ENCODE results near the gene CRNKL1. TPM values are rescaled to one million over a fixed set of nuclear protein-coding genes. Genes with fewer than 3 reads are reported as not detected.
"Not testable (repeated sequence)": the region's sequence is repeated elsewhere in the genome, so short reads cannot be mapped to it uniquely, and the experiment has no call there.

CRNKL1 gene
- total and polyA plus RNA-seq, 4 donors: 5.0 to 16.2 (median 7.9) TPM

- no peak for TF ChIP-seq EGR1 (IDR thresholded peaks at IDR 0.05; ENCODE audit: low read depth in 2 of 2)
- TF ChIP-seq YY1 (IDR thresholded peaks at IDR 0.05): peak; percentile 27
- Histone ChIP-seq H3K9ac (ENCODE audit: low read depth in 1 of 2, low read length in 2 of 2) (peak overlapping the region; percentile 23 to 69), H3K4me3 (ENCODE audit: low read depth in 1 of 3, low read length in 3 of 3) (peak overlapping the region in 2 of 3 donors; percentile 7 to 35), H3K36me3 (ENCODE audit: control insufficient read depth in 4 of 4, insufficient read depth in 3 of 4, low read depth in 1 of 4, low read length in 3 of 4) (no peaks in the 10 kb centered on the region), H3K4me1 (ENCODE audit: control insufficient read depth in 4 of 4, insufficient read depth in 4 of 4, low read length in 3 of 4) (peaks cover 4 to 15% (median 10%) of the 10 kb centered on the region in 4 donors), H3K27me3 (ENCODE audit: control insufficient read depth in 4 of 4, insufficient read depth in 4 of 4, low read length in 3 of 4) (no peaks in the 10 kb centered on the region), H3K27ac (ENCODE audit: low read depth in 1 of 2, low read length in 2 of 2) (peak overlapping the region; percentile 70 to 75), H3K9me3 (ENCODE audit: control insufficient read depth in 4 of 4, low read length in 3 of 4) (no peaks in the 10 kb centered on the region)
- 26% methylated on average over 14 of the region's 14 CpGs for WGBS
- no peak for DNase-seq (ENCODE audit: low spot score)
Observed at GRCh38 chr20:20009784-20010253, 42.4 kb downstream of the CRNKL1 start.

DNA sequence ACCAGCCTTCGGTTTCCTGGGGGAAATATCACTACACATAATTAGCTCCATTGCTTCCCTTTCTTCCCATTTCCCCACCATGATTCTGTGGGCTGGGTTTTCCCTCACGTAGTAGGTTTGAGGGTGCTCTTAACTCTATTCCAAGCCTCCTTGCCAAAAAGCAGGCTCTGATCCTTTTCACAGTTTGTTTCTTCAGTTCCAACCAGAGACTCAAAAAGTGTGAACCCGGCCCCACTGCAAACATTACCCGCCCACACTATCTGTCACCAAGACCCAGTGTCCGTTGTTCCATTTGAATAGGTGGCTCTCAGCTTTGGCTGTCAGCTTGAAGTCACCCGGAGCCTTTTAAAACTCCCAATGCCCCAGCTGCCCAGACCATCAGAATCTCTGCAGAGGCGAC lies 46.9 kb downstream of the CRNKL1 start:
- no peak overlapping the region for H3K4me3 ChIP-seq (ENCODE audit: low read depth in 1 of 3, low read length in 3 of 3)
- DNase-seq (ENCODE audit: low spot score): no peak
- no peak overlapping the region for H3K9ac ChIP-seq (ENCODE audit: low read depth in 1 of 2, low read length in 2 of 2)
- no peak overlapping the region for H3K27ac ChIP-seq (ENCODE audit: low read depth in 1 of 2, low read length in 2 of 2)
- H3K9me3 ChIP-seq (ENCODE audit: control insufficient read depth in 4 of 4, low read length in 3 of 4): no peaks in the 10 kb centered on the region
- TF ChIP-seq JUND (IDR thresholded peaks at IDR 0.05): no peak
- peaks cover 2 to 24% (median 15%) of the 10 kb centered on the region in 4 donors for H3K4me1 ChIP-seq (ENCODE audit: control insufficient read depth in 4 of 4, insufficient read depth in 4 of 4, low read length in 3 of 4)
- H3K27me3 ChIP-seq (ENCODE audit: control insufficient read depth in 4 of 4, insufficient read depth in 4 of 4, low read length in 3 of 4): no peaks in the 10 kb centered on the region
- no peaks in the 10 kb centered on the region for H3K36me3 ChIP-seq (ENCODE audit: control insufficient read depth in 4 of 4, insufficient read depth in 3 of 4, low read depth in 1 of 4, low read length in 3 of 4)
- 58% methylated on average over 7 of the region's 7 CpGs for WGBS

DNA sequence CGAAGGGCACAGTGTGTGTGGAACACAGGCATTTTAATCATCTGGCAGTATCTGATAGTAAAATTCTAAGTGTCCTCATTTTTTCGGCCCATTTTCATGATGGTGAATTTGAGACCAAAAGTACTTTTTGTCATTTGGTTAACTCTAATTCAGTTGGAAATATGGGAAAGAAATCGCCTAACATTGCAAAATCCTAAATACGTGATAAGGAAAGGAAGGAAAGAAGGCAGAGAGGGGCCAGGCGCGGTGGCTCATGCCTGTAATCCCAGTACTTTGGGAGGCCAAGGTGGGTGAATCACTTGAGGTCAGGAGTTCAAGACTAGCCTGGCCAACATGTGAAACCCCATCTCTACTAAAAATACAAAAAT lies 48.3 kb downstream of the CRNKL1 start:
- H3K36me3 ChIP-seq (ENCODE audit: control insufficient read depth in 4 of 4, insufficient read depth in 3 of 4, low read depth in 1 of 4, low read length in 3 of 4); DNase-seq (ENCODE audit: low spot score); H3K9me3 ChIP-seq (ENCODE audit: control insufficient read depth in 4 of 4, low read length in 3 of 4); H3K4me3 ChIP-seq (ENCODE audit: low read depth in 1 of 3, low read length in 3 of 3); H3K27me3 ChIP-seq (ENCODE audit: control insufficient read depth in 4 of 4, insufficient read depth in 4 of 4, low read length in 3 of 4): not testable (repeated sequence)
- H3K27ac ChIP-seq (ENCODE audit: low read depth in 1 of 2, low read length in 2 of 2): peak overlapping the region in 1 of 2 donors; percentile 58
- peak overlapping the region in 1 of 2 donors; percentile 1 for H3K9ac ChIP-seq (ENCODE audit: low read depth in 1 of 2, low read length in 2 of 2)
- 78% methylated on average over 6 of the region's 6 CpGs for WGBS
- H3K4me1 ChIP-seq (ENCODE audit: control insufficient read depth in 4 of 4, insufficient read depth in 4 of 4, low read length in 3 of 4): peaks cover 6 to 29% (median 23%) of the 10 kb centered on the region in 4 donors

DNA sequence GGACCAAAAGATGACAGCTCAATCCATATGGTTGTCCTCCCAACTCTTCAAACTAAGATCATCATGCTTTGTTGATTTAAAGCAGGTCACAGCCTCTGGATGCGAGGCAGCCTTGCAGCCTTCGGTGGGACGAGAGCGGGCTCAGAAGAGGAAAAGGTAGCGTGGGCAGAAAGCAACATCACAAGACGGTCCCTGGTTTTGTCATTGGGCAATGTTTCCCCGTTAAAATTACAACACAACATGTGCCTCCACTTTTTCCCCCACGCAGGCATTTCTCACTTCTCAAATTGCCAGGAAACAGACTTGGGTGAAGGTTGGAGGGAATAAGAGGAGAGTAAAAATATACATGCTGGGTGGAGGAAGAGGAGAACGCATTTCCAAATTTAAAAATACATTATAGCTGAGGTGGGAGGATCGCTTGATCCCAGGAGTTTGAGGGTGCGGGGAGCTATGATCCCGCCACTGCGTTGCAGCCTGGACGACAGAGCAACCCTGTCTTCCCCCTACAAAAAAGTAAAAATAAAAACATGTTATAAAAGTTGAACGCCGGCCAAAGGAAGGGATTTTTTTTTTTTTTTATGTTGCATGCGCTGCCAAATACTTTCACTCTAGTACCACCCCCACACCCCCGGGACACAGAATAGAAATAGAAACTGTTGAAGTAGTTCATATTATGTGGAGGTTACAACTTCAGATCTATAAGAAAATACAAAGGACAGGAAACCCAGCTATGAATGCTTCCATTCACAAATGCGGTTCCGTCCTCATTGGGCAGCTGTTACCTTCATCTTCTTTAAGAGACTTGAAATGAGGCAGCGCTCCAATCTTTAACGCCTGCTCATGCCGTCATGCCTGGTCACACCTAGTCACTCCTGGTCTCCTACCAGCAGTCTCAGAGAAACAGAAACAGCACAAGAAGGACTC lies 49.0 kb downstream of the CRNKL1 start:
- Histone ChIP-seq H3K9ac (ENCODE audit: low read depth in 1 of 2, low read length in 2 of 2) (peak overlapping the region in 1 of 2 donors; percentile 1), H3K4me1 (ENCODE audit: control insufficient read depth in 4 of 4, insufficient read depth in 4 of 4, low read length in 3 of 4) (peaks cover 9 to 35% (median 27%) of the 10 kb centered on the region in 4 donors), H3K4me3 (ENCODE audit: low read depth in 1 of 3, low read length in 3 of 3) (no peak overlapping the region), H3K27ac (ENCODE audit: low read depth in 1 of 2, low read length in 2 of 2) (peak overlapping the region; percentile 9 to 58), H3K9me3 (ENCODE audit: control insufficient read depth in 4 of 4, low read length in 3 of 4) (no peaks in the 10 kb centered on the region), H3K27me3 (ENCODE audit: control insufficient read depth in 4 of 4, insufficient read depth in 4 of 4, low read length in 3 of 4) (no peaks in the 10 kb centered on the region), H3K36me3 (ENCODE audit: control insufficient read depth in 4 of 4, insufficient read depth in 3 of 4, low read depth in 1 of 4, low read length in 3 of 4) (no peaks in the 10 kb centered on the region)
- DNase-seq (ENCODE audit: low spot score): no peak
- 47% methylated on average over 23 of the region's 23 CpGs for WGBS
- TF ChIP-seq RAD21 (IDR thresholded peaks at IDR 0.05) (no peak), MAX (IDR thresholded peaks at IDR 0.05) (no peak), SP1 (IDR thresholded peaks at IDR 0.05) (no peak), TAF1 (conservative IDR thresholded peaks at IDR 0.05) (no peak), FOXA2 (IDR thresholded peaks at IDR 0.05) (no peak), JUND (IDR thresholded peaks at IDR 0.05) (no peak), ZBTB33 (IDR thresholded peaks at IDR 0.05) (no peak), NR2F2 (IDR thresholded peaks at IDR 0.05) (no peak), GABPA (IDR thresholded peaks at IDR 0.05 in 1 of 2, conservative IDR thresholded peaks at IDR 0.05 in 1 of 2) (no peak), EGR1 (IDR thresholded peaks at IDR 0.05; ENCODE audit: low read depth in 2 of 2) (no peak), HNF4G (IDR thresholded peaks at IDR 0.05) (no peak), RXRA (IDR thresholded peaks at IDR 0.05) (no peak)
- TF ChIP-seq, protein P1, sequence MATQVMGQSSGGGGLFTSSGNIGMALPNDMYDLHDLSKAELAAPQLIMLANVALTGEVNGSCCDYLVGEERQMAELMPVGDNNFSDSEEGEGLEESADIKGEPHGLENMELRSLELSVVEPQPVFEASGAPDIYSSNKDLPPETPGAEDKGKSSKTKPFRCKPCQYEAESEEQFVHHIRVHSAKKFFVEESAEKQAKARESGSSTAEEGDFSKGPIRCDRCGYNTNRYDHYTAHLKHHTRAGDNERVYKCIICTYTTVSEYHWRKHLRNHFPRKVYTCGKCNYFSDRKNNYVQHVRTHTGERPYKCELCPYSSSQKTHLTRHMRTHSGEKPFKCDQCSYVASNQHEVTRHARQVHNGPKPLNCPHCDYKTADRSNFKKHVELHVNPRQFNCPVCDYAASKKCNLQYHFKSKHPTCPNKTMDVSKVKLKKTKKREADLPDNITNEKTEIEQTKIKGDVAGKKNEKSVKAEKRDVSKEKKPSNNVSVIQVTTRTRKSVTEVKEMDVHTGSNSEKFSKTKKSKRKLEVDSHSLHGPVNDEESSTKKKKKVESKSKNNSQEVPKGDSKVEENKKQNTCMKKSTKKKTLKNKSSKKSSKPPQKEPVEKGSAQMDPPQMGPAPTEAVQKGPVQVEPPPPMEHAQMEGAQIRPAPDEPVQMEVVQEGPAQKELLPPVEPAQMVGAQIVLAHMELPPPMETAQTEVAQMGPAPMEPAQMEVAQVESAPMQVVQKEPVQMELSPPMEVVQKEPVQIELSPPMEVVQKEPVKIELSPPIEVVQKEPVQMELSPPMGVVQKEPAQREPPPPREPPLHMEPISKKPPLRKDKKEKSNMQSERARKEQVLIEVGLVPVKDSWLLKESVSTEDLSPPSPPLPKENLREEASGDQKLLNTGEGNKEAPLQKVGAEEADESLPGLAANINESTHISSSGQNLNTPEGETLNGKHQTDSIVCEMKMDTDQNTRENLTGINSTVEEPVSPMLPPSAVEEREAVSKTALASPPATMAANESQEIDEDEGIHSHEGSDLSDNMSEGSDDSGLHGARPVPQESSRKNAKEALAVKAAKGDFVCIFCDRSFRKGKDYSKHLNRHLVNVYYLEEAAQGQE (IDR thresholded peaks at IDR 0.05): no peak
- TF ChIP-seq, protein P2, sequence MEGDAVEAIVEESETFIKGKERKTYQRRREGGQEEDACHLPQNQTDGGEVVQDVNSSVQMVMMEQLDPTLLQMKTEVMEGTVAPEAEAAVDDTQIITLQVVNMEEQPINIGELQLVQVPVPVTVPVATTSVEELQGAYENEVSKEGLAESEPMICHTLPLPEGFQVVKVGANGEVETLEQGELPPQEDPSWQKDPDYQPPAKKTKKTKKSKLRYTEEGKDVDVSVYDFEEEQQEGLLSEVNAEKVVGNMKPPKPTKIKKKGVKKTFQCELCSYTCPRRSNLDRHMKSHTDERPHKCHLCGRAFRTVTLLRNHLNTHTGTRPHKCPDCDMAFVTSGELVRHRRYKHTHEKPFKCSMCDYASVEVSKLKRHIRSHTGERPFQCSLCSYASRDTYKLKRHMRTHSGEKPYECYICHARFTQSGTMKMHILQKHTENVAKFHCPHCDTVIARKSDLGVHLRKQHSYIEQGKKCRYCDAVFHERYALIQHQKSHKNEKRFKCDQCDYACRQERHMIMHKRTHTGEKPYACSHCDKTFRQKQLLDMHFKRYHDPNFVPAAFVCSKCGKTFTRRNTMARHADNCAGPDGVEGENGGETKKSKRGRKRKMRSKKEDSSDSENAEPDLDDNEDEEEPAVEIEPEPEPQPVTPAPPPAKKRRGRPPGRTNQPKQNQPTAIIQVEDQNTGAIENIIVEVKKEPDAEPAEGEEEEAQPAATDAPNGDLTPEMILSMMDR (IDR thresholded peaks at IDR 0.05; ENCODE audit: low read depth, low read length, missing input control): no peak
